Measurements from ENCODE around the gene RABGGTB.

Gene RABGGTB

GRCh38 chr1:75789988-75790387 lies 3.9 kb downstream of the RABGGTB start:
- TF ChIP-seq CTCF (conservative IDR thresholded peaks at IDR 0.05) (no peak), ZFX (IDR thresholded peaks at IDR 0.05) (no peak)

GRCh38 chr1:75791022-75791421 lies 5.0 kb downstream of the RABGGTB start:
- H3K27ac ChIP-seq, result peak overlapping the region; percentile 46
- no peak for TF ChIP-seq CTCF (conservative IDR thresholded peaks at IDR 0.05)
- no peak for TF ChIP-seq ZFX (IDR thresholded peaks at IDR 0.05)

More at GRCh38 chr1:75789988-75790387, 3.9 kb downstream of the RABGGTB start:
- H3K27ac ChIP-seq, result no peak overlapping the region

- no peak overlapping the region for H3K27ac ChIP-seq
- no peak for TF ChIP-seq CTCF (conservative IDR thresholded peaks at IDR 0.05)
- no peak for TF ChIP-seq ZFX (IDR thresholded peaks at IDR 0.05)
Observed at GRCh38 chr1:75792091-75792490, 6.0 kb downstream of the RABGGTB start.

GRCh38 chr1:75794382-75794781 lies 8.3 kb downstream of the RABGGTB start:
- no peak overlapping the region for H3K27ac ChIP-seq
- TF ChIP-seq CTCF (conservative IDR thresholded peaks at IDR 0.05) (no peak), ZFX (IDR thresholded peaks at IDR 0.05) (no peak)

GRCh38 chr1:75795703-75796193 lies 9.7 kb downstream of the RABGGTB start:
- TF ChIP-seq CTCF (conservative IDR thresholded peaks at IDR 0.05) (no peak), ZFX (IDR thresholded peaks at IDR 0.05) (no peak)
- no peak overlapping the region for H3K27ac ChIP-seq

GRCh38 chr1:75796376-75797272 lies 10.6 kb downstream of the RABGGTB start, which contains the start of gene MSH4:
Gene MSH4, plus strand, starts transcription at chr1:75796882. Its CDS starts 104 bp downstream, at chr1:75796986.
- no peak within 1 kb of the TSS for H3K27ac ChIP-seq

More at GRCh38 chr1:75796376-75797272, 10.6 kb downstream of the RABGGTB start, which contains the start of gene MSH4:
- no peak for TF ChIP-seq ZFX (IDR thresholded peaks at IDR 0.05)
- TF ChIP-seq CTCF (conservative IDR thresholded peaks at IDR 0.05), result no peak
